ENCODE data around the gene KIF22.
A peak's percentile ranks its signal among the peaks of the same experiment; 100 is the strongest.

KIF22 gene

DNA sequence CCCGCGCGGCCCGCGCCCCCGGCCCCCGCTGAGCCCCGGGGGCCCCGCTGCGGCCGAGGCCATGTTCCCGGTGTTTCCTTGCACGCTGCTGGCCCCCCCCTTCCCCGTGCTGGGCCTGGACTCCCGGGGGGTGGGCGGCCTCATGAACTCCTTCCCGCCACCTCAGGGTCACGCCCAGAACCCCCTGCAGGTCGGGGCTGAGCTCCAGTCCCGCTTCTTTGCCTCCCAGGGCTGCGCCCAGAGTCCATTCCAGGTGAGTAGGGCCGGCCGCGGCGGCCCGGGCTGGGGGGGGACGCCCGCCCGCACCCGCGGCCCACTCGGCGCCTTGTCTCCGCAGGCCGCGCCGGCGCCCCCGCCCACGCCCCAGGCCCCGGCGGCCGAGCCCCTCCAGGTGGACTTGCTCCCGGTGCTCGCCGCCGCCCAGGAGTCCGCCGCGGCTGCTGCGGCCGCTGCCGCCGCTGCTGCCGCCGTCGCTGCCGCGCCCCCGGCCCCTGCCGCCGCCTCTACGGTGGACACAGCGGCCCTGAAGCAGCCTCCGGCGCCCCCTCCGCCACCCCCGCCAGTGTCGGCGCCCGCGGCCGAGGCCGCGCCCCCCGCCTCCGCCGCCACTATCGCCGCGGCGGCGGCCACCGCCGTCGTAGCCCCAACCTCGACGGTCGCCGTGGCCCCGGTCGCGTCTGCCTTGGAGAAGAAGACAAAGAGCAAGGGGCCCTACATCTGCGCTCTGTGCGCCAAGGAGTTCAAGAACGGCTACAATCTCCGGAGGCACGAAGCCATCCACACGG, 16.3 kb downstream of the KIF22 start:
- DNase-seq (ENCODE audit: low read depth): no peak
- TF ChIP-seq, protein P1, sequence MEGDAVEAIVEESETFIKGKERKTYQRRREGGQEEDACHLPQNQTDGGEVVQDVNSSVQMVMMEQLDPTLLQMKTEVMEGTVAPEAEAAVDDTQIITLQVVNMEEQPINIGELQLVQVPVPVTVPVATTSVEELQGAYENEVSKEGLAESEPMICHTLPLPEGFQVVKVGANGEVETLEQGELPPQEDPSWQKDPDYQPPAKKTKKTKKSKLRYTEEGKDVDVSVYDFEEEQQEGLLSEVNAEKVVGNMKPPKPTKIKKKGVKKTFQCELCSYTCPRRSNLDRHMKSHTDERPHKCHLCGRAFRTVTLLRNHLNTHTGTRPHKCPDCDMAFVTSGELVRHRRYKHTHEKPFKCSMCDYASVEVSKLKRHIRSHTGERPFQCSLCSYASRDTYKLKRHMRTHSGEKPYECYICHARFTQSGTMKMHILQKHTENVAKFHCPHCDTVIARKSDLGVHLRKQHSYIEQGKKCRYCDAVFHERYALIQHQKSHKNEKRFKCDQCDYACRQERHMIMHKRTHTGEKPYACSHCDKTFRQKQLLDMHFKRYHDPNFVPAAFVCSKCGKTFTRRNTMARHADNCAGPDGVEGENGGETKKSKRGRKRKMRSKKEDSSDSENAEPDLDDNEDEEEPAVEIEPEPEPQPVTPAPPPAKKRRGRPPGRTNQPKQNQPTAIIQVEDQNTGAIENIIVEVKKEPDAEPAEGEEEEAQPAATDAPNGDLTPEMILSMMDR (IDR thresholded peaks at IDR 0.05; ENCODE audit: insufficient read depth, low read depth, low read length, missing control alignments): no peak

DNA sequence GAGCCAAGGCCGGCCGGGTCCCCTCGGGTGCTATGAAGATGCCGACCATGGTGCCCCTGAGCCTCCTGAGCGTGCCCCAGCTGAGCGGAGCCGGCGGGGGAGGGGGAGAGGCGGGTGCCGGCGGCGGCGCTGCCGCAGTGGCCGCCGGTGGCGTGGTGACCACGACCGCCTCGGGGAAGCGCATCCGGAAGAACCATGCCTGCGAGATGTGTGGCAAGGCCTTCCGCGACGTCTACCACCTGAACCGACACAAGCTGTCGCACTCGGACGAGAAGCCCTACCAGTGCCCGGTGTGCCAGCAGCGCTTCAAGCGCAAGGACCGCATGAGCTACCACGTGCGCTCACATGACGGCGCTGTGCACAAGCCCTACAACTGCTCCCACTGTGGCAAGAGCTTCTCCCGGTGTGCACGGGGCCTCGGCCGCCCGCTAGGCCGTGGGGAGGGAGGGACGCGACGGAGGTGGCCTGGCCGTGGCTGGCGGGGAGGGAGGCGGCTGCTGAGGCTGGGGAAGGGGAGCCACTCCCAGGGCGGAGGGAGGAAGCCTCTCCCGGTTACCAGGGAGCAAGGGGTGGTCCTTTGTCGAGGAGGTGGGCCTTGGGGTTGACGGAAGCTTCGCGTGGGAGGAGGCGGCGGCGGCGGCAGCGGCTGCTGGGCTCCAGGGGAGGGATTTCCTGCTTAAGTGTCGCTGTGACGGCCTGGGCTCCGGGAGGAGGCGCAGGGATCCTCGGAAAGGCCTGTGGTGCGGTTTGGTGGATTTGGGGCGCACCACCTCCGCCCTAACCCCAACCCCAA, 17.1 kb downstream of the KIF22 start:
- TF ChIP-seq, protein P1 (IDR thresholded peaks at IDR 0.05; ENCODE audit: insufficient read depth, low read depth, low read length, missing control alignments): peak; percentile 45
- peak; percentile 94 for DNase-seq (ENCODE audit: low read depth)
- peak overlapping the region; percentile 60 for H3K4me3 ChIP-seq (ENCODE audit: low read length)

More for the DNA sequence above, 16.3 kb downstream of the KIF22 start:
- H3K4me3 ChIP-seq (ENCODE audit: low read length): peak overlapping the region; percentile 60

DNA sequence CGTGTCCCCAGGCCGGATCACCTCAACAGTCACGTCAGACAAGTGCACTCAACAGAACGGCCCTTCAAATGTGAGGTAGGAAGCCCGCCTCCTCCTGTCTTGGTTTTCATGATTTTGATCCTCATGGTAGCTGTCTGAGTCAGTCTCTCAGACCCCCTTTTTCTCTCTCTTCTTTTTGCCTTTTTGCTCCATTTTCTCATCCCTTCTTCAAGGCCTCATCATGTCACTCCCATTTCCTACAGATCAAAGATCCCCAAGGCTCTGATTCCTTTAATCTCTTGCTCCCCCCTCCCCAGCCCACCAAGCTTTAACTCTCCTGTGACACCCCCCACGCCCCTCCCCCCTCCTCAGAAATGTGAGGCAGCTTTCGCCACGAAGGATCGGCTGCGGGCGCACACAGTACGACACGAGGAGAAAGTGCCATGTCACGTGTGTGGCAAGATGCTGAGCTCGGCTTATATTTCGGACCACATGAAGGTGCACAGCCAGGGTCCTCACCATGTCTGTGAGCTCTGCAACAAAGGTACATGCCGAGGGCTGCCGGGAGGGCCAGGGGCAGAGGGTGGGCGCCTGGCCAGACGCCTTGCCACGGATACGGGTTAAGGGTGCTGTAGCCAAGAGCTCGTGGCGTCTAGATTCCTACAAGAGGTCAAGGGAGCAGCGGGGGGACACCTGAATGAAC, 17.8 kb downstream of the KIF22 start:
- TF ChIP-seq, protein P1 (IDR thresholded peaks at IDR 0.05; ENCODE audit: insufficient read depth, low read depth, low read length, missing control alignments): no peak
- DNase-seq (ENCODE audit: low read depth): no peak

DNA sequence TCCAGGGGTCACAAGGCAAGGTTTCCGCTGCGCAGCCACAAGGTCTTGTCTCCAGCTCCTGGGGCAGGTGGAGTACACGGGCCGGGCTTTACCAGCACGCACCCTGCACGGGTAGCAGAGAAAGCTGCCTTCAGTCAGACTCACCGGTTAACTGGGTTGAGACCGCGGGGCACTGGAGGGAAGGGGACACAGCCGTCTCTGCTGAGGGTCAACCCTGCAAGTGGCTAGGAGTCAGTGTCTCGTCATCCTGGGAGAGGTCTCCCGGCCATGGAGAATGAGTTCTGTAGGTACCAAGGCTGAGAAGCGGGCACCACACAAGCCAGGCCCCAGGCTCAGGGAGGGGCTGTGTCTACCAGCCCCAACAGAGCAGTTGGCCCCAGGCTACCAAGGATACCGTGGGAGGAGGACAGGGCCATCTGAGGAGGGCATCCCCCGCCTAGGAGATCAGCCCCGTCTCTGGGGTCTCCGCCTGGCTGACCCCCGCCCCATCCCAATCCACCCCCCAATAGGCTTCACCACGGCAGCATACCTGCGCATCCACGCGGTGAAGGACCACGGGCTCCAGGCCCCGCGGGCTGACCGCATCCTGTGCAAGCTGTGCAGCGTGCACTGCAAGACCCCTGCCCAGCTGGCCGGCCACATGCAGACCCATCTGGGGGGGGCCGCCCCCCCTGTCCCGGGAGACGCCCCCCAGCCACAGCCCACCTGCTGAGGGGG, 18.6 kb downstream of the KIF22 start:
- DNase-seq (ENCODE audit: low read depth): no peak
- TF ChIP-seq, protein P1 (IDR thresholded peaks at IDR 0.05; ENCODE audit: insufficient read depth, low read depth, low read length, missing control alignments): no peak
- H3K4me3 ChIP-seq (ENCODE audit: low read length): peak overlapping the region; percentile 60

More for the DNA sequence above, 17.8 kb downstream of the KIF22 start:
- H3K4me3 ChIP-seq (ENCODE audit: low read length): peak overlapping the region; percentile 60

DNA sequence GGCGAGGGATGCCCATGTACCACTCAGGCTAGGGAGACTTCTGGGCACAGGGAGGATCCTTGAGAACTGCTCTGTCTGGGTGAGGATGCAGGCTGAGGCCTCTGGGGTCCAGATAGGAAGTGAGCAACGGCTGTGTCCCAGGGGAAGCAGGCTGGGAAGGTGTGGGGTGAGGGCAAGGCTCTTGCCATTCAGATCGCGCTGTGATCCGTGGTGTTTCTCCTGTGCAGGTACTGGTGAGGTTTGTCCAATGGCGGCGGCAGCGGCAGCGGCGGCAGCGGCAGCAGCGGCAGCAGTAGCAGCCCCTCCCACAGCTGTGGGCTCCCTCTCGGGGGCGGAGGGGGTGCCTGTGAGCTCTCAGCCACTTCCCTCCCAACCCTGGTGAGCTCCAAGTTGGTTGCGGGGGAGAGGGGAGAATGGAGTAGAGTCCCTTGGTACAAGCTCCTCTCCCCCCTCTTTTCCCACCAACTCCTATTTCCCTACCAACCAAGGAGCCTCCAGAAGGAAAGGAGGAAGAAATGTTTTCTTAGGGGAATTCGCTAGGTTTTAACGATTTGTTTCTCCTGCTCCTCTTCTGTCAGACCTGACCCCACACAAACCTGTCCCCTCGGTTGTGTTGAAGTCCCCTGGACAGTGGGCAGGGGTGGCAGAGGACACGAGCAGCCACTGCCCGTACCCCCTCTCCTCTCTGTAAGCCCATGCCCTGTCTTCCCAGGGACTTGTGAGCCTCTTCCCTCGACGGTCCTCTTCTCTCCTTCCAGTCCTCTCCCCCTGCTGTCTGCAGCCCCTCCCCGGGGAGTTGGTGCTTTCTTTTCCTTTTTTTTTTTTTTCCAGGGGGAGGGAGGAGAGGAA, 19.5 kb downstream of the KIF22 start:
- no peak for DNase-seq (ENCODE audit: low read depth)
- H3K4me3 ChIP-seq (ENCODE audit: low read length): no peak overlapping the region
- TF ChIP-seq, protein P1 (IDR thresholded peaks at IDR 0.05; ENCODE audit: insufficient read depth, low read depth, low read length, missing control alignments): no peak
